Measurements from ENCODE around the gene KDM3B.
"Not testable (repeated sequence)": the region's sequence is repeated elsewhere in the genome, so short reads cannot be mapped to it uniquely, and the experiment has no call there.

KDM3B gene, protein sequence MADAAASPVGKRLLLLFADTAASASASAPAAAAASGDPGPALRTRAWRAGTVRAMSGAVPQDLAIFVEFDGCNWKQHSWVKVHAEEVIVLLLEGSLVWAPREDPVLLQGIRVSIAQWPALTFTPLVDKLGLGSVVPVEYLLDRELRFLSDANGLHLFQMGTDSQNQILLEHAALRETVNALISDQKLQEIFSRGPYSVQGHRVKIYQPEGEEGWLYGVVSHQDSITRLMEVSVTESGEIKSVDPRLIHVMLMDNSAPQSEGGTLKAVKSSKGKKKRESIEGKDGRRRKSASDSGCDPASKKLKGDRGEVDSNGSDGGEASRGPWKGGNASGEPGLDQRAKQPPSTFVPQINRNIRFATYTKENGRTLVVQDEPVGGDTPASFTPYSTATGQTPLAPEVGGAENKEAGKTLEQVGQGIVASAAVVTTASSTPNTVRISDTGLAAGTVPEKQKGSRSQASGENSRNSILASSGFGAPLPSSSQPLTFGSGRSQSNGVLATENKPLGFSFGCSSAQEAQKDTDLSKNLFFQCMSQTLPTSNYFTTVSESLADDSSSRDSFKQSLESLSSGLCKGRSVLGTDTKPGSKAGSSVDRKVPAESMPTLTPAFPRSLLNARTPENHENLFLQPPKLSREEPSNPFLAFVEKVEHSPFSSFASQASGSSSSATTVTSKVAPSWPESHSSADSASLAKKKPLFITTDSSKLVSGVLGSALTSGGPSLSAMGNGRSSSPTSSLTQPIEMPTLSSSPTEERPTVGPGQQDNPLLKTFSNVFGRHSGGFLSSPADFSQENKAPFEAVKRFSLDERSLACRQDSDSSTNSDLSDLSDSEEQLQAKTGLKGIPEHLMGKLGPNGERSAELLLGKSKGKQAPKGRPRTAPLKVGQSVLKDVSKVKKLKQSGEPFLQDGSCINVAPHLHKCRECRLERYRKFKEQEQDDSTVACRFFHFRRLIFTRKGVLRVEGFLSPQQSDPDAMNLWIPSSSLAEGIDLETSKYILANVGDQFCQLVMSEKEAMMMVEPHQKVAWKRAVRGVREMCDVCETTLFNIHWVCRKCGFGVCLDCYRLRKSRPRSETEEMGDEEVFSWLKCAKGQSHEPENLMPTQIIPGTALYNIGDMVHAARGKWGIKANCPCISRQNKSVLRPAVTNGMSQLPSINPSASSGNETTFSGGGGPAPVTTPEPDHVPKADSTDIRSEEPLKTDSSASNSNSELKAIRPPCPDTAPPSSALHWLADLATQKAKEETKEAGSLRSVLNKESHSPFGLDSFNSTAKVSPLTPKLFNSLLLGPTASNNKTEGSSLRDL (N-terminal part only)

DNA sequence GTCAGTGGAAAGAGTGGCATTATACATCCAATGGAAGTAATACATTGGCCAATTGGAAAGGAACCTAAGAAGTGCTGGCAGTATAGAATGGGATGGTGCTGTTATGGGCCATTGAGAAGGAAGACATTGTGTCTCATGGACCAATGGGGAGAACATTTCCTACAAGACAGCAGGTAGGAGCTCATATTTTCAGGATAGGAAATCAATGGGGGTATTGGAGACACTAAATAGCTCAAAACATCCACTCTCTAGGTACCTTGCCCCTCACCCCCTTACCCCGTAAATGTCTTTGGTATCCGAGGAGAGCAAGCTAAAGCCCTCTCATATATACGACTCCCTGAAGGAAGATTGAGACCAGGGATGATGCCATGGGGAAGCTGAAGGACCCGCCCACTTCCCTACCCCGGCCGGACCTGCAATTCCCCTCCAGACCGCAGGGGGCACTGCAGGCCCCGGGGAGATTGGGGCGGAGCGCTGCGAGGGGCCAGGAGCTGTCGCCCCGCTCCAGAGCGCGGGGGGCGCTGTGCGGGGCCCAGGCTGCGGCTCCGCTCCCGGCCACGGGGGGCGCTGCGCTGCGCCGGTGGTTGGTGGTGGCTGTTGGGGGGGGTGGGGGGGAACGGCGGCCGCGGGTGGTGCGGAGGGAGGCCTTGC lies at the start of gene KDM3B:
Gene KDM3B, plus strand, starts transcription at position 615 of the 651 bp plus-strand sequence. CDS start 111 bp downstream, outside the sequence.
- Mint-ChIP-seq H3K36me3 (peaks cover 6% of the 10 kb centered on the region), H3K9me3 (peaks cover 4% of the 10 kb centered on the region), H3K27ac (peak within 1 kb of the TSS; percentile 94), H3K27me3 (no peaks in the 10 kb centered on the region), H3K4me1 (peaks cover 42% of the 10 kb centered on the region), H3K4me3 (peak within 1 kb of the TSS; percentile 95)
- peak; percentile 99 to 100 for DNase-seq (ENCODE audit: low spot score in 2 of 2)
- ATAC-seq (ENCODE audit: low read depth) = peak; percentile 74

DNA sequence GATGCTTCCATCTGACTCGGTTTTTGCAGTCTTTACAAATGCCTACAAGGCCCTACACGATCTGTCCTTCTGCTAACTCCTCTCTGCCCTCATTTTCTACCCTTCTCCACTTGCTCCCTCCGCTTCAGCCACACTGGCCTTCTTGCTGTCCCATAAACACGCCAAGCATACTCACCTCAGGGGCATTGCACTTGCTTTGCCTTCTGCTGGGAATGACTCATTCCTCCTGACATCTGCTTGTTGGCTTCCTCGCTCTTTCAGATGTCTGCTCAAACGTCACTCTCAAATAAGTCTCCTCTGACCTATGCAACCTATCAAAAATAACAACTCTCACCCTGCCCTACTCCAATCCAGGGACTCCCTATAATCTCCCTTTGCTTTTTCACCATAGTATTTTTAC lies 49.1 kb upstream of the KDM3B start:
- H3K36me3 Mint-ChIP-seq = peaks cover 4% of the 10 kb centered on the region
- H3K9me3 Mint-ChIP-seq = no peaks in the 10 kb centered on the region
- H3K27me3 Mint-ChIP-seq = no peaks in the 10 kb centered on the region
- no peaks in the 10 kb centered on the region for H3K4me1 Mint-ChIP-seq
- DNase-seq (ENCODE audit: low spot score in 2 of 2) = no peak
- H3K27ac Mint-ChIP-seq = no peak overlapping the region
- no peak for ATAC-seq (ENCODE audit: low read depth)
- H3K4me3 Mint-ChIP-seq = no peak overlapping the region

DNA sequence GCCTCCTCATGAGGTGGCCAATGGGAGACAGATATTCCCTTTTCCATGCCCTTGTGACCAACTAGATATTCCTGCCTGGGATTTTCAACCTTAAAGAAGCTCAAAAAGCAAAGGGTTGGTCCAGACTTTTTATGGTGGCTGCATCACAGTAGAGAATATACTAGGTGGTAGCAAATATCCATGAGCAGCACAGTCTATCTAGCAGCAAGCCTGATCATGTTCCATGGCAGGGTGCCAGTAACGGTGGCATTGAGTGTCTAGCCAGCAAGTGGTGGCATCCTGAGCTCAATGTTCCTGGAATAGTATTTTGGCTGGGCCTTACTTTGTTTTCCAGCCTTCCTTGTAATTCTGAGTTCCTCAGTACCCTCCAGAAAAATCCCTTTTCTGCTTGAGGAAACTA lies 46.7 kb upstream of the KDM3B start:
- no peaks in the 10 kb centered on the region for H3K9me3 Mint-ChIP-seq
- H3K36me3 Mint-ChIP-seq = no peaks in the 10 kb centered on the region
- H3K27ac Mint-ChIP-seq = no peak overlapping the region
- no peaks in the 10 kb centered on the region for H3K27me3 Mint-ChIP-seq
- no peak for DNase-seq (ENCODE audit: low spot score in 2 of 2)
- no peak for ATAC-seq (ENCODE audit: low read depth)
- no peaks in the 10 kb centered on the region for H3K4me1 Mint-ChIP-seq
- no peak overlapping the region for H3K4me3 Mint-ChIP-seq

DNA sequence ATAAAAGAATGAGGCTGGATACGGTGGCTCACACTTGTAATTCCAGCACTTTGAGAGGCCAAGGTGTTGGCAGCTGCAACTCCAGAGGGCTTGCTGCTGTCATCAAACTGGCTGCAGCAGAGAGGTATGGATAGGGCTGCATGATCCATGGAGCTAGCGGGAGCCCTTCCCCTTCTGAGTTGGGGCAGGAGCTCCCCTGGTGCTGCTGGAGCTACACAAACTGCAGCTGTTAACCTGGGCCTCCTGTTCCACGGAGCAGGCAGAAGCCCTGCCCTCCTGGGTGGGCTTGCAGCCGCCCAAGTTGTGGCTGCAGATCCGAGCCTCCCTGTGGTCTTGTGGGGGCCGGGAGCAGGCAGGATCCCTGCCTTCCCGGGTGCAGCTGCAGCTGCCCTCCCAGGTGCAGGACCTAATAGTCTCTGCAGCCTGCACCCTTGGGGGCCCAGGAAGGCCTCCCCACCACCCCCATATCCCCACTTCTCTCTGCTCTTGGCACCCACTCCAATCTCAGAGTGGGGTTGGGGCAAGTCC lies 36.7 kb upstream of the KDM3B start:
- ATAC-seq (ENCODE audit: low read depth) = no peak
- no peak for DNase-seq (ENCODE audit: low spot score in 2 of 2)
- Mint-ChIP-seq H3K27me3 (no peaks in the 10 kb centered on the region), H3K36me3 (no peaks in the 10 kb centered on the region), H3K27ac (no peak overlapping the region), H3K9me3 (peaks cover 1% of the 10 kb centered on the region), H3K4me1 (no peaks in the 10 kb centered on the region), H3K4me3 (no peak overlapping the region)

DNA sequence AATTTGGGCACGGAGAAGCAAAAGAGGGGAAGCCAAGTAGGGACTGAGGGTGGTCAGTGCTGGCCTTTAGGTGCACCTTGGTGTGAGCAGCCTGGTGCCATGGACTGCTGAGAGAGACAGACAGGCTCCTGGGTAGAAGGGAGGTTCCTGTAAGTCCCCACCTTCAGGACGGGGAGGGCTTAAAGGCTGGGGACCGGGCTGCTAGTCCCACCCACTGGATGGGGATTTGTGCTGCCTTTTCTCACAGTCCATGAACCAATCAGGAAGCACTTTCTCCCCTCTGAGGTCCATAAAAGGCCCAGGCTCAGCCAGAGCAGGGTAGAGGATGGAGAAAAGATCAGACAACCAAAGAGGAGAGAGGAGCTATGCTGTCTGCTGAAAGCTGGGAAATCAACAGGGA lies 36.1 kb upstream of the KDM3B start:
- peaks cover 1% of the 10 kb centered on the region for H3K9me3 Mint-ChIP-seq
- no peak overlapping the region for H3K4me3 Mint-ChIP-seq
- ATAC-seq (ENCODE audit: low read depth) (no peak), DNase-seq (ENCODE audit: low spot score in 2 of 2) (no peak)
- H3K4me1 Mint-ChIP-seq = no peaks in the 10 kb centered on the region
- H3K27me3 Mint-ChIP-seq = no peaks in the 10 kb centered on the region
- no peak overlapping the region for H3K27ac Mint-ChIP-seq
- H3K36me3 Mint-ChIP-seq = no peaks in the 10 kb centered on the region

DNA sequence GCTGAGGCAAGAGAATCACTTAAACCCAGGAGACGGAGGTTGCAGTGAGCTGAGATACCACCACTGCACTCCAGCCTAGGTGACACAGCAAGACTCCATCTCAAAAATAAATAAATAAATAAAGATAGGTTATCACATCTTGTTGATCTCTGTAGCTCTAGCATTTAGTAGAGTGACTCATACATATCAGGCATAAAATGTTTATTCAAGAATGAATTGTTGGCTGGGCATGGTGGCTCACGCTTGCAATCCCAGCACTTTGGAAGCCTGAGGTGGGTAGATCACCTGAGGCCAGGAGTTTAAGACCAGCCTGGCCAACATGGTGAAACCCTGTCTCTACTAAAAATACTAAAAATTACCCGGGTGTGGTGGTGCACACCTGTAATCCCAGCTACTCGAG lies 34.3 kb upstream of the KDM3B start:
- H3K4me3 Mint-ChIP-seq; H3K27me3 Mint-ChIP-seq; H3K27ac Mint-ChIP-seq; H3K4me1 Mint-ChIP-seq; ATAC-seq (ENCODE audit: low read depth); H3K36me3 Mint-ChIP-seq; DNase-seq (ENCODE audit: low spot score in 2 of 2); H3K9me3 Mint-ChIP-seq: not testable (repeated sequence)

DNA sequence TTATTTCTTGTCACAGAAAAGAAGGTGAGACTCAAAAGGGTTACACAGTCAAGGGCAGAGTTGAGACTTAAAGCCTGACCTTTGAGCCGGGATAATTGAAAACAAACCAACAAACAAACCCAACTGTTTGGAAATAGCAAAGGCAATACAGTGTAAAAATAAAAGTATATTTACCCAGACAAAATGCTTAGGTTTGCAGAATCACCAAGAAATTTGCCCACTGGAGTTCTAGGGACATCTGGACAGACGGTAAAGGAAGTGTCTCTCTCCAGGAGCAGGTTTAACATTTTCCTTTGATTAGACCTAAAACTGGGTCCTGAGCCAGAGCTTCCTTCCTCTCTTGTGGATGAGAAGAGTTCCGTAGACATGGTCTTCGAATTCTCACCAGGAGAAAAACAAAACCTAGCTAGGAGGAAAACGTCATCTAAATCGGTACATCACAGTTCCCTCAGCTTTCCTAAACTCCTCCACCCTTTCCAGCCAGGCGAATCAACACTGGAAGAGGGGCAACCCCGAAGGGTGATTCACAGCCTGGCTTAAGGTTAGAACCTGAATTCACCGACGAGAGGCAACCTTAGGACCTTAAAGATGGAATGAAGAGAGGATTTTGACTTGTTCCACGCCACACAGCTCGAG lies 21.6 kb upstream of the KDM3B start:
- no peak for DNase-seq (ENCODE audit: low spot score in 2 of 2)
- peak overlapping the region; percentile 88 for H3K4me3 Mint-ChIP-seq
- ATAC-seq (ENCODE audit: low read depth) = no peak
- no peaks in the 10 kb centered on the region for H3K36me3 Mint-ChIP-seq
- H3K27ac Mint-ChIP-seq = no peak overlapping the region
- H3K9me3 Mint-ChIP-seq = no peaks in the 10 kb centered on the region
- peaks cover 5% of the 10 kb centered on the region for H3K4me1 Mint-ChIP-seq
- no peaks in the 10 kb centered on the region for H3K27me3 Mint-ChIP-seq

DNA sequence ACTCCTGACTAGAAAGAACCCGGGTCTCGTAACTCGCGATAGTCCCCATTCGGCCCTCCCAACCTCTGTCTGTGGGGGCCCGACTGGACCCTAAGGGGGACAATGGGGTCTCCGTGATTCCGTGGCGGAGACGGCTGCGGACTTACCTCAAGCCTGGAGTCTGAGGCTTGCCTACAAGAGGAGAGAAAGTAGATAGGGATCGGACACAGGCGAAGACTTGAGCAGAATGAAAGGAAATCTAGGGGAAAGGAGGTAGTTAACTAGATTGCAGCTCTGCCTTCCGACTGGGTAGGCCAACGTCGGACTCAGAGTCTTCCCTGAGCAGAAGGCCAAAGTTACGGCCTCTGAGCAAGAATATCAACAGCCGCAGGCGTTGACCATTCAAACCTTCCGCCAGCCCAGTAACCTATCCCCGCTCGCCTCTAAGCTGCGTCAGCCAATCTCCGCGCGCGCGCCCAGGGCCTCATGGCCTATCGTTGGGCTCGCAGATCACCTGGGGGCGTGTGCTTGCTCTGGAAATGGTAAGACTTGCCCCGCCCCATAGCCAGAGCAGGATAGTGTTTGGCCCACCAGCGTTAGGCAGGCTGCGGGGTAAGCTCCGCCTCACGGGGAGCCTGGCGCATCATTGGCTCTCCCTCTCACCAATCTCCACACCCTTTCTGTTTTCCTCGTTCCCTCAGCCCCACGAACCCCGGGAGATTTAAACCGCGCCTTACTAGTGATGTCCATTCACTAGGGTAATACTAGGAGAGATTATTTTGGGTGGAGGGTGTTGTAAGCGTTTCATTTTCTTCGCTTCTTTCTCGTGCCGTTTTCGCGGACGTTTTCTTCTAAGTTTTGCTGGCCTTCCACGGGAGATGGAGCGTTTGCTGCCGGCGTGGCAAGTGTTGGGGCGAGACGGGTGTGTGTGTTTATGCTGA lies 20.8 kb upstream of the KDM3B start, which contains the start of gene CDC25C:
Gene CDC25C, minus strand, starts transcription at position 356 of the 920 bp plus-strand sequence. CDS start 624 bp downstream, outside the sequence.
- H3K36me3 Mint-ChIP-seq = no peaks in the 10 kb centered on the region
- H3K9me3 Mint-ChIP-seq = no peaks in the 10 kb centered on the region
- peaks cover 5% of the 10 kb centered on the region for H3K4me1 Mint-ChIP-seq
- DNase-seq (ENCODE audit: low spot score in 2 of 2) = peak; percentile 81 to 93
- no peak within 1 kb of the TSS for H3K27ac Mint-ChIP-seq
- peak within 1 kb of the TSS; percentile 88 for H3K4me3 Mint-ChIP-seq
- peak; percentile 99 for ATAC-seq (ENCODE audit: low read depth)
- H3K27me3 Mint-ChIP-seq = no peaks in the 10 kb centered on the region

DNA sequence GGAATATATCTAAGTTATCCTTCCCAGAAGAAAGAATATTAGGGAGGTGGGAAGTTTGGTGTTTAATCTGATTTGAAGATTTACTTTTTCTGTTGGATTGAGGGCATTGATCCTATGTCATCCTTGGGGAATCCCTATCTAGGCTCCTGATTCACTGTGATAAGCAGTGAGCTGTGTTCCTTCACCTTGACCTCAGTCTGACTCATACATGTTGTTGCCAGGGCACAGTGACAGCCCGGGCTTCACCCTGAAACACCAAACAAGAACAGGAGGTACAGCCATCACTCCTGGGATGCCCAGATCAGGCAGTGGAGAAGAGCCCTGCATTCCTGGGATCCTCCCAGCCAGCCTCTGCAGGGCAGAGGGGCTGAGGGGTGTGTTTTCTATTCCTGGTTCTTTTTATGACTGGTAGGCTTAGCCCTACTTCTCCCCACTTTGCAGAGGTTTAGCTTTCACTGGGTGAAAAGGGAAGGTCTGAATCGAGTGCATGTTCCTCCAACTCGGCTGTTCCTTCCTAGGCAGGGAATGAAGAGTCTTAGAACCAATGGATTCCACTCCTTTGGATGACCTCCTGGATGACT lies 17.5 kb upstream of the KDM3B start:
- DNase-seq (ENCODE audit: low spot score in 2 of 2) (no peak), ATAC-seq (ENCODE audit: low read depth) (no peak)
- Mint-ChIP-seq H3K27me3 (no peaks in the 10 kb centered on the region), H3K9me3 (no peaks in the 10 kb centered on the region), H3K27ac (no peak overlapping the region), H3K4me3 (no peak overlapping the region), H3K4me1 (peaks cover 23% of the 10 kb centered on the region), H3K36me3 (no peaks in the 10 kb centered on the region)

DNA sequence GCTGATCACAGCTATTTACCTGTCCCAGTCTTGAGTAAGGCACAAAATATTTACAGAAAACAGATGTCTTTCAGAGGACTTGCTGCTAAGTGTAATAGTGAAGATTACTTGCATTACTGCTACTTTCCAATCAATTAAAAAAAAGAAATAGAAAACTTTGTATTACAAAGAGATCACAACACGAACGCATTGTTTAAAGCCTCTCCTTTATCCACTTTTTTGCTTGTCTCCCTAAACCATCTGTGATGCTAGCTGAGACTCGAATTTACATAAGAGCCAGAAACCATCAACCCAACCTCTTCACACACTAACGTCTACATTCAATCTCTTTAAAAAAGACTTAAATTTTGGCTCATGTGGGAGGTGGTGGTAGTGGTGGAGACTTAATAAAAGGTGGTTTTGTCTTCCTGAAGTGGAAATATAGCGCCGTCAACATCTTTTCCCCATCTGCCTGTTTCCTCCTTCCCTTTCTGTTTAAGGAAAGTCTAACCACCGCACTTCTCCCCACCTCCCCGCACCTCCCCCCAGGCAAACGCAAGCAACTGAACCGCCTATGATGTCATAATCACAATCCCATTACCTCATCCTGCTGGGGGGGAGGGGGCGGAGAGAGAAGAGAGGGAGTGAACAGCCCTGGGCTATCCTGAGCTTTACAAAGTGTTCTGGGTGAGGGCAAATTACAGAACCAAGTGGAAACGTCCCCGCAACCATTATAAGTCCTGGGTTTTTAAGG lies 15.4 kb upstream of the KDM3B start:
- Mint-ChIP-seq H3K9me3 (no peaks in the 10 kb centered on the region), H3K27me3 (no peaks in the 10 kb centered on the region), H3K36me3 (peaks cover 5% of the 10 kb centered on the region), H3K4me3 (peak overlapping the region; percentile 96), H3K4me1 (peaks cover 26% of the 10 kb centered on the region), H3K27ac (peak overlapping the region; percentile 100)
- ATAC-seq (ENCODE audit: low read depth) (peak; percentile 35), DNase-seq (ENCODE audit: low spot score in 2 of 2) (no peak)

DNA sequence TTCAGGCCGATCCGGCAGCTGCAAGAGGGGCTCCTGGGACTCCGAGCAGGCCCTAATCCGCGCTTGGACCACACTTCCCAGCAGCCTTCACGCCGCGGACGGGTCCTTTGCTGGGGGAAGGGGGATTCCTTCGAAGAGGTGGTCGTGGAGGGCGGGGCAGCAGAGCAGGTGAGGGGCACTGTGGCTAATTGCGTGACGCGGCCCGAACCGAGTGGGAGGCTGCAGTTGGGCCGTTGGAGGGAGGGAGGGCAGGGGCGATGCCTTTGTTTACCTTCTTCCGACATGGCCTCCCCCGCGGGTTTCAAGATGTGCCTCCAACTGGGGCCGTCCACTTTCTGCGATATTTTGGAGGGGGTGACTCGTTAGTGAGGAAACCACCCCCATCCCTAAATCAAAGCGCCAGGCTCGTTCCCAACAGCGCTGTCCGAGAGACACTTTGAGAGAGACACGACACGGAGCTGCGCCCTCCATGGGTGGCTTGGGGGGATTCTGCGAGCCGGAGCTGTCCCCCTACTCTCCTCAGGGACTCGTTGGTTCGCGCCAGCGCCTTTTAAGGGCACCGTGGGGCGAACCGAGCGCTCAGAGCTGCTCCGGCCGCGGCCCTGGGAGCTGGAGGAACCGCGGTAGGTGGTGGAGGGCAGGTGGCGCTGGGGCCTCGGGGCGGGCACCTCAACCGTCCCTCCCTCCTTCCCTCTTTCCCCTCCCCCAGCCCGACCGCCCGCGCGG lies 14.6 kb upstream of the KDM3B start, which contains the start of gene FAM53C:
Gene FAM53C, plus strand, starts transcription at position 582 of the 726 bp plus-strand sequence. CDS start 3,070 bp downstream, outside the sequence.
- peaks cover 25% of the 10 kb centered on the region for H3K4me1 Mint-ChIP-seq

More for the DNA sequence above, 14.6 kb upstream of the KDM3B start, which contains the start of gene FAM53C:
- peak; percentile 98 to 99 for DNase-seq (ENCODE audit: low spot score in 2 of 2)
- Mint-ChIP-seq H3K27ac (peak within 1 kb of the TSS; percentile 100), H3K9me3 (no peaks in the 10 kb centered on the region), H3K36me3 (peaks cover 5% of the 10 kb centered on the region), H3K4me3 (peak within 1 kb of the TSS; percentile 96), H3K27me3 (no peaks in the 10 kb centered on the region)
- ATAC-seq (ENCODE audit: low read depth) = peak; percentile 82
